ENCODE measurements around the gene ANKK1. TPM values are rescaled to one million over a fixed set of nuclear protein-coding genes. Genes with fewer than 3 reads are reported as not detected.
A peak's percentile ranks its signal among the peaks of the same experiment; 100 is the strongest.

The ANKK1 gene
- total and polyA plus RNA-seq, 10 of the 15 experiments (the other 5 are each of a cell fraction or from before 2014, with no cell fraction given), result not detected

DNA sequence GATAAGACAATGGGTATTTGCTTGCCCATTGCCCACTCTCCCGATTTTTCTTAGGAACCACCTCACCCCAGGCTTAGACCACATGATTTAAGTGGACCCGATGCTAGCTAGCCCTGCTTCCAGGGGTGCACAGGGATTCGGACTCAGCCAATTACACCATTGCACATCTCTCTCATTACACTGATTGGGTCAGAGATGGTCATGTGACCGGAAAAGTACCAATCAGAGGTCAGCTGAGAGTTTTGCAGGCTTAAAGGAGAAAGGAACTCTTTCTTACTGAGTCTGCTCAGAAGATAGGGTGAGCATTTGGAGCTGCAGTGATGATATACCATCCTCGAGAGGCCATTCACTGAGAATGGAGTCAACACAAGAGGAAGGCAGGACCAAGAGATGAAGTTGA, 12.2 kb upstream of the ANKK1 start:
- ChIA-PET POLR2A (no interaction called here), RAD21 (ENCODE audit: unreplicated experiment) (no interaction called here), CTCF (interaction anchor here (1.0 kb wide), 1 partner anchor 15 kb away, joined by 3 read pairs; no protein-coding TSS in a partner anchor), SMC1A (ENCODE audit: uncharacterized antibody, unreplicated experiment) (interaction anchor here (1.2 to 1.5 kb wide), 2 partner anchors 42 to 136 kb away, joined by 3 to 5 read pairs; no protein-coding TSS in a partner anchor)
- FAIRE-seq (no peak), ATAC-seq (no peak; the same call in 2 of the 3 replicates), DNase-seq (ENCODE audit: low read depth, low spot score) (no peak)
- Histone ChIP-seq H3K27me3 (replicated peaks in 1 of 2; ENCODE audit: control insufficient read depth in 2 of 2, insufficient read depth in 2 of 2, low read length in 1 of 2) (no peaks in the 10 kb centered on the region; a peak in 1 of 4 replicates), H3K9ac (ENCODE audit: control insufficient read depth, insufficient read depth, low read length) (no peak overlapping the region), H3K9me3 (replicated peaks; ENCODE audit: control insufficient read depth, insufficient read depth, low read length) (no peaks in the 10 kb centered on the region), H2AFZ (ENCODE audit: control insufficient read depth, low read depth, low read length) (no peak overlapping the region; the same call in 1 of the 2 replicates), H3K79me2 (ENCODE audit: control insufficient read depth, insufficient read depth, low read length) (no peaks in the 10 kb centered on the region), H3K4me2 (ENCODE audit: control insufficient read depth, insufficient read depth) (no peak overlapping the region), H4K20me1 (ENCODE audit: control insufficient read depth, insufficient read depth) (no peaks in the 10 kb centered on the region), H3K4me1 (ENCODE audit: control insufficient read depth, insufficient read depth, low read length) (no peaks in the 10 kb centered on the region), H3K4me3 (no peak overlapping the region), H3K36me3 (ENCODE audit: control insufficient read depth in 2 of 2, insufficient read depth in 2 of 2, low read length in 1 of 2) (no peaks in the 10 kb centered on the region), H3K27ac (ENCODE audit: control insufficient read depth, insufficient read depth) (no peak overlapping the region)
- TF ChIP-seq CHD2 (IDR thresholded peaks at IDR 0.05; ENCODE audit: borderline replicate concordance, low read depth, low read length) (no peak), NFYB (IDR thresholded peaks at IDR 0.05; ENCODE audit: insufficient read depth, low read depth, low read length) (peak; percentile 67; the same call in 1 of the 2 replicates)
- BruUV-seq (replicated peaks), result no TSS peak
- WGBS (ENCODE audit: insufficient coverage, insufficient replicate concordance, low lambda C conversion rate, missing lambda C conversion rate), result 73% methylated on average over 5 of the region's 5 CpGs
- in situ Hi-C loops (cut with MboI) (no loop called here), intact Hi-C loops (cut with micrococcal nuclease; ENCODE audit: unreplicated experiment) (no loop called here)

- in situ Hi-C loops (cut with MboI), result no loop called here
Measured at GRCh38 chr11:113376156-113376555, 11.4 kb upstream of the ANKK1 start.

More at GRCh38 chr11:113376156-113376555, 11.4 kb upstream of the ANKK1 start:
- peak; percentile 86 for TF ChIP-seq RFX5 (IDR thresholded peaks at IDR 0.05; ENCODE audit: low read depth, low read length)
- no peak for TF ChIP-seq CHD4 (IDR thresholded peaks at IDR 0.05)
- ATAC-seq (peak; percentile 69), FAIRE-seq (no peak), DNase-seq (ENCODE audit: low read depth, low spot score) (no peak)
- Histone ChIP-seq H3K36me3 (ENCODE audit: control insufficient read depth in 2 of 2, insufficient read depth in 2 of 2, low read length in 1 of 2) (no peaks in the 10 kb centered on the region), H3K79me2 (ENCODE audit: control insufficient read depth, insufficient read depth, low read length) (no peaks in the 10 kb centered on the region), H3K9ac (ENCODE audit: control insufficient read depth, insufficient read depth, low read length) (no peak overlapping the region), H3K4me3 (no peak overlapping the region), H3K4me2 (ENCODE audit: control insufficient read depth, insufficient read depth) (no peak overlapping the region), H3K4me1 (ENCODE audit: control insufficient read depth, insufficient read depth, low read length) (no peaks in the 10 kb centered on the region), H3K27me3 (replicated peaks in 1 of 2; ENCODE audit: control insufficient read depth in 2 of 2, insufficient read depth in 2 of 2, low read length in 1 of 2) (no peaks in the 10 kb centered on the region; a peak in 1 of 4 replicates), H3K9me3 (replicated peaks; ENCODE audit: control insufficient read depth, insufficient read depth, low read length) (no peaks in the 10 kb centered on the region), H3K27ac (ENCODE audit: control insufficient read depth, insufficient read depth) (no peak overlapping the region), H2AFZ (ENCODE audit: control insufficient read depth, low read depth, low read length) (peak overlapping the region; percentile 1; the same call in 1 of the 2 replicates), H4K20me1 (ENCODE audit: control insufficient read depth, insufficient read depth) (no peaks in the 10 kb centered on the region)
- WGBS (ENCODE audit: insufficient coverage, insufficient replicate concordance, low lambda C conversion rate, missing lambda C conversion rate), result 18% methylated on average over 3 of the region's 3 CpGs
- intact Hi-C loops (cut with micrococcal nuclease; ENCODE audit: unreplicated experiment), result no loop called here
- SMC1A ChIA-PET (ENCODE audit: uncharacterized antibody, unreplicated experiment), result interaction anchor here (1.4 to 1.5 kb wide), 2 partner anchors 42 to 62 kb away, joined by 4 to 5 read pairs; partner anchors contain the start of gene TTC12
- RAD21 ChIA-PET (ENCODE audit: unreplicated experiment), result interaction anchor here (0.7 kb wide), 1 partner anchor 97 kb away, joined by 3 read pairs; no protein-coding TSS in a partner anchor
- POLR2A ChIA-PET, result no interaction called here
- CTCF ChIA-PET, result no interaction called here
- no TSS peak for BruUV-seq (replicated peaks)

Data from GM12878 (cell line).